SH-SY5Y (cell line): ENCODE data around the gene SLC66A1.

Source experiments
- GATA2 ChIP-seq: IDR thresholded peaks from 2 replicates; pipeline ENCODE4 v1.6.1; 2011; ENCODE audit warnings: mild to moderate bottlenecking, low read depth, low read length
- GATA3 ChIP-seq: IDR thresholded peaks from 2 replicates; pipeline ENCODE4 v1.6.1; 2011; ENCODE audit warnings: low read depth, mild to moderate bottlenecking, low read length, moderate library complexity

SLC66A1 gene

DNA sequence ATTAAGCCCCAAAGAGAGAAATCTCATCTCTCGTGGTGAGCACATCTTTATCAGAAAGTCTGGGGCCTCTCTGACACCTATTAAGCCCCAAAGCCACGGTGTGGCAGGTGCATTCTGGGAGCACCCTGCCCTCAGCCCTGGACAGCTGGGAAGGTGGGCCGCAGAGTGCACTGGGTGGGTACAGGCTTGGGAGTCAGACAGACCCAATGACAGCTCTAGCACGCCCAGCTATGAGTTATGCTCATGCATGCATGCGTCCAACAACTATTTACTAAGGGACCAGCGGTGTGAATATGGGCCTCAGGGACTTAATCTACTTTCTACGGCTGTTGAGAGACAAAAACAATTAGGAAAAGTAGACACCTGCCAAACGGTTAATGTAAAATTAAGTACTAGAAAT, 46.6 kb downstream of the SLC66A1 start:
- no peak for TF ChIP-seq GATA2
- no peak for TF ChIP-seq GATA3

DNA sequence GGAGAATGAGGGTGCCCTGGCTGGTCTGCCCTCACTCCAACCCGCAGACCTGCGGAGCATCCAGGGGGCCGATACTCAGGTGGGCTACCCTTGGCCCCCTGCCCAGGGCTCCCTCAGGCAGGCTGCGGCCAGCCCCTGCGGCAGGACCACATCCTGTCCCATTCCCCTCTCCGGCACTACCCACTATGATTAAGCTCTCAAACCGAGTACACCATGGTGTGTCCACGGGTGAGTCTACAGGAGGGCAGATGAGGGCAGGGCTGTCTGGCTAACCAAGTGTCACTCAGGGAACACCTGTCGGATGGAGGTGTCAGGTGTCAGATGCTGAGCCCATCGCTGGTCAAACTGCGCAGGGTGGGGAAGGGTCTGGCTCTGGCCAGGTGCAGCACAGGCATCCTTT, 47.2 kb downstream of the SLC66A1 start:
- TF ChIP-seq GATA2, result no peak

DNA sequence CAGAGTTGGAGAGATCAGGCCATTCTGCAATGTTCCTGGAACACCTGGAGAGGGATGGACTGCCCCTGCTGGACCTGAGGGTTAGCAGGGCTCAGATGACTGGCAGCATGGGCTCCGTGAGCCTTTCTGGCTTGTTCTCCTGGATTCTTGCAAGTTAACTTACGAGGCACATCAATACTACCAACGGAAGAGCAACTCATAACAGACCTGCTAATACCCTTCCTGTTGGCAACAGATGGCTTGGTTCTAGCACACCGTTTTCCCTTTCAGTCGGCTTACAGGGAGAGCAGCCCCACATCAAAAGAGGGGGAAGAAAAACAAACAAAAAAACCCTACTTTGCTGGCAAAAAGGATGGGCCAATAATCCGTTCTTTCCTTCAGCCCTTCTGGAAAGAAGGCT, 47.9 kb downstream of the SLC66A1 start:
- TF ChIP-seq GATA2, result no peak
- TF ChIP-seq GATA3, result no peak

DNA sequence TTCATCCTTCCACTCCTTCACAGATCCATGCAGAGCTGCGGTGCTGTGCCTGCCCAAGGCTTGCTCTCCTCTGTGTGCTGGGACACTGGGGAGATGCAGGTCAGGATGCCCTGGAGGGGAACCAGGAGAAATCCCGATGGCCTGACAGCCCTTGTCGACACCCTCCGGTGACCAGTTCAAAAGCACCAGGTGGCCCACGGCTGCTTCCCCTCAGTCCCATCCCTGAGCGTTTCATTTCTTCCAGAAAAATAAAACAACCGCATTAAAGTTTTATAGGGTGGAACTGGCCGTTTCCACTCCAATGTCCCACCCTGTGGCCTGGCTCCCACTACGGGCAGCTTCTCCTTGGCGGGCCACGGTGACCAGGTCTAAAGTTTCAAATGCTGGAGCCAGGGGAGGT, 48.3 kb downstream of the SLC66A1 start:
- TF ChIP-seq GATA3, result no peak
- no peak for TF ChIP-seq GATA2

- TF ChIP-seq GATA2 (no peak), GATA3 (no peak)
Observed at GRCh38 chr1:19360843-19361610, 48.9 kb downstream of the SLC66A1 start.

DNA sequence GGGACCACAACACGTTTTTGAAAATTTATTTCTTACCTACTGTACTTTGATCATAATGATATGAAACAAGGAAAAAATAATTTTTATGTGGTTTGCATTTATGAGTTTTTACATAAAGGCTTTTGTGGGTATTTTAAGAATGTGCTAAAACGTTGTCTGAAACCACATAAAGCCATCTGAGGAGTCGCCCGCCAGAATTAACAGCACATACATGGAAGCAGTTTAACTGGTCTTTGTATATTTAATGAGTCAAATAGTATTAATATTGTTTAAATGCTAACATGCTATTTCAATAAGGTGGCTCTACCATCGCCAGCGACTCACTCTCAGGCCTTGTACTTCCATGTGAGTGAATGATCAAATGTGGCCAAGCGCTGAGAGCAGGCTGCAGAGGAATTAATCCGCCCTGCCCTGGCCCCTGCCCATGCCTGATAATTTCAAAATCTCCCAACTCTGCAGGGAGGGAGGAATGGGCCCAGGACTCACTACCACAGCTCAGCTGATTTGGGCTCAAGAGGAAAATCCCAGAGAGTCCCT, 49.6 kb downstream of the SLC66A1 start:
- TF ChIP-seq GATA3 (no peak), GATA2 (no peak)

DNA sequence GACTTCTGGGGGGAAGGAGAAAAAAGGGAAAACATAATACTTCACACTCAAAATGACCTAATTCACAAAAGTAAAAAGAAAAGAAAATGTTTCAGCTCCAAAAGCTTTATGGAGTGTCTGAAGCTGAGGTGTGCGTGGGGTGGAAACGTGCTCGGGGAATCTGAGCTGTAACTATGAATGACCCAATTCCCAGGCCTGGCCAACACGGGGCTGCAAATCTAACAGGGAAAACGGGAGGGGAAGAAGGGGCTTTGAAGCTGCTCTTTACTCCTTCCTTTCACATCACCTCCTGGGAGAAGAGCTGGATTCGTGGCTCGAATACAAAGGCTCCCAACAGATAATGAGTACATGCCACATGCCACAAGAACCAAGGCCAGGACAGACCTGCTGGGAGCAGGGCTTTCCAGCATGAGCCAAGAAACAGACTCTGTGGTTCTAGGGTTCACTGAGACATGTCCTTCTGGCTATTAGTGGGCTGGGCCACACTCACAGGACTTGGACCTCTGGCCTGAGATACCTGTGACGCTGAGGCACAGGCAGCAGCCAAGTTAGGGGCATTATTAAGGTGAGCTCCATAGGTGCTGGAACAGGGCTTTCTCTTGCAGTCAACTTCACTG, 51.5 kb downstream of the SLC66A1 start:
- no peak for TF ChIP-seq GATA2
- TF ChIP-seq GATA3, result no peak

GRCh38 chr1:19365721-19366120, 53.6 kb downstream of the SLC66A1 start:
- TF ChIP-seq GATA3 (no peak), GATA2 (no peak)

DNA sequence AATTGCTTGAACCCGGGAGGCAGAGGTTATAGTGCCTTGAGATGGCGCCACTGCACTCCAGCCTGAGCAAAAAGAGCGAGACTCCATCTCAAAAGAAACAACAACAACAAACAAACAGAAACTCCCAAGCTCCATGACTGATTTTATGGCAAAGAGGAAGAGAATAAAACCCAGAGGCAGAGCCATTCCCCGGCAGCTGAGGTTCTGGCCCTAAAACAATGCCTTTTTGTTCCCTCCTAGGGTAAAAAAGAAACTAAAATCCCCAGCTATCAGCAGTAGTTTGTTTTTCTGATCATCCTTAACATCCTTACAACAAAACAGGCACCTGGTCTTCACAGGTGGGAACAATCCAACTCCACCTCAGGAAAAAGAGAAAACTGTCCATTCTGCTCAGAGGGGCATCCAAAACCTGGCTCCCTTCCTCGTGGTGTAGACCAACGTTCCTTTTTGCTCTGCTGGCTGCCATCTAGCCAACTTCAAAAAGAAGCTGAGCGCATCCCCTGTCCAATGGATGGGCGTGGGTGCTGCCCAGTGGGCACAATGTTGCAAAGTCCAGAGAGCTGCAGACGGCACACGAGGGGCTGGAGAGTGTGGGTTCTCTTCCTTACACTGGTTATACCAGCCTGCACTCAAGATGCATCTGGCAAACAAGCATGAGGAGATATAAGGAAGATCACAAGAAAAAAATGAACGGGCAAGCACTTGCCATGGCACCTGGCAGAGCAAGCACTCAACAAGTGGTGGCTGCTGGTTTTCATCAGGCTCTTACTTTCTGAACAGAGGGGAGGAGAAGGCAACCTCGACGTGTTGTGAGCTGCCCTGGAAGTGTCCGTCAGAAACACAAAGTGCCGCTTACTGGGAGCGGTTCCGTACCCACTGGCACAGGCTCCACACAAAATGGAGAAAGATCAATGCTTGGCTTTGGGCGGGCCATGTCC, 54.7 kb downstream of the SLC66A1 start:
- TF ChIP-seq GATA2, result no peak
- TF ChIP-seq GATA3, result no peak

GRCh38 chr1:19367584-19368041, 55.5 kb downstream of the SLC66A1 start:
- TF ChIP-seq GATA3 (no peak), GATA2 (peak; percentile 68)

- no peak for TF ChIP-seq GATA3
- TF ChIP-seq GATA2, result no peak
Observed at GRCh38 chr1:19368050-19368449, 55.9 kb downstream of the SLC66A1 start.

DNA sequence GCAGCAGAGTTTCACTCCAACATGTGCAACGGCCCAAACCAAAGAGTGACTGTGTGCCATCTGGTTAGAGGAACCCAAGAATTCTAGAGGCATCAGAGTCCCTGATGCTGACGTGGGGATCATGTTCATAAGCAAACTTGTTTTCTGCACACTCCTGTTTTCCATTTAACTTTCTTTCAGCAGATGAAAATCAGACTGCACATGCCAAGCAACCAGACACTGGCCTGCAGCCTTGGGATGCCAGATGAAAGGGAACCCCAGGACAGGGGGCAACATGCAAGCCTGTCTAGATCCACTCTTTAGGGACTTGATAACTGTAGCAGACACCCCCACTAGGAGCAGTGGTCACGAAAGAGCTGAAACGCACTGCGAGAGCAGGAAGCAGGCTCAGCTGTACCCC, 56.8 kb downstream of the SLC66A1 start:
- TF ChIP-seq GATA3, result no peak
- TF ChIP-seq GATA2, result no peak

DNA sequence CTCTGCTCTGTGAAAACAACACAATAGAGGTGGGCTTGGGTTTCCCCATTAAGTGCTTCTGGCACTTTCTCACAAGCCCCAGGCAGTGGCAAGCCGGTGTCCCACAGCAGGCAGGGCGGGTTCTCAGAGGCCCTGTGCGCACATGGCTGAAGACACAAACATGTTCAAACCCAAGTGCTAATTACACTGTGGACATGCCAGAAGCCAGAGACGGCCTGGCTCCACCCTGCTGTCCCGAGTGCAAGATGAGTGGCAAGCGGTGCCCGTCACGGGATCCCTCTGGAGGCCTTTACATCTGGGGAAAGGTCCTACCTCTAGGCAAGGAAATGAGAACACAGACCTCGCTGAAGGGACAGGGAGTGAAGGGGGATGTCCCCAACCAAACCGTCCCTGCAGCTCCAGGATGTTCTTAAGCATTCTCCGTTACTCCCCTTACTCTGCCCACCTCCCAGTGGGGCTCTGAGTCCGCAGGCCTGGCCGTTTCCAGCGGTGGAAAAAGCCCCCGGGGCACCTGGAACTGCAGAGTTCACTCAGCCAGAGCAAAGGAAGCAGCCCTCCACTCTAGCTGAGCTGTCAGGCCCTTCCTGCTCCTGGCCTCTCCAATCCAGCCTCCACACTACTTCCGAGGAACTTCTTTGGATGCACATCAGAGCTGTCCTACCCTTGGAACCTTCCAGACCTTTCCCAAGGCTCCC, 57.4 kb downstream of the SLC66A1 start:
- TF ChIP-seq GATA3 (no peak), GATA2 (no peak)
